ENCODE measurements around the gene CHRNB2.

DNA sequence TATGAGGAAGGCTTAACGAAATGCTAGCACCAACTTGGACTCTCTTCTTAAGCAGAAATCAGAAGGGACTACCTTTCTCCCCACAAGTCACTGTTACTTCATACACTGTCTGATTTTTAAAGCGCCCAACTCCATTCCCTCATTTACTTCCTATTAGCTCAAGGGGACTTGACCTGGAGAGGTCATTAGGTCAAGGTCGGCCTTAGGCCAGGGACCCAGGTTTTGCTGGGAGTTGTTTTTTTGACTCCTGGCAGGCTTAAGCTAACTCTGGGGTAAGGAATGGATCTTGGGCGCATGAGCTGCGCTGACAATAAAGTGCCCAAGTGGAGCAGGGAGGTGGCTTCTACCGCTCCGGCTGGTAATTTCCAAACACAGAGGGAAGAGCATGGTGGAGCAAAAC is 23.6 kb downstream of the CHRNB2 start:
- TF ChIP-seq EZH2 (IDR thresholded peaks at IDR 0.05), result no peak
- TF ChIP-seq, protein P1, sequence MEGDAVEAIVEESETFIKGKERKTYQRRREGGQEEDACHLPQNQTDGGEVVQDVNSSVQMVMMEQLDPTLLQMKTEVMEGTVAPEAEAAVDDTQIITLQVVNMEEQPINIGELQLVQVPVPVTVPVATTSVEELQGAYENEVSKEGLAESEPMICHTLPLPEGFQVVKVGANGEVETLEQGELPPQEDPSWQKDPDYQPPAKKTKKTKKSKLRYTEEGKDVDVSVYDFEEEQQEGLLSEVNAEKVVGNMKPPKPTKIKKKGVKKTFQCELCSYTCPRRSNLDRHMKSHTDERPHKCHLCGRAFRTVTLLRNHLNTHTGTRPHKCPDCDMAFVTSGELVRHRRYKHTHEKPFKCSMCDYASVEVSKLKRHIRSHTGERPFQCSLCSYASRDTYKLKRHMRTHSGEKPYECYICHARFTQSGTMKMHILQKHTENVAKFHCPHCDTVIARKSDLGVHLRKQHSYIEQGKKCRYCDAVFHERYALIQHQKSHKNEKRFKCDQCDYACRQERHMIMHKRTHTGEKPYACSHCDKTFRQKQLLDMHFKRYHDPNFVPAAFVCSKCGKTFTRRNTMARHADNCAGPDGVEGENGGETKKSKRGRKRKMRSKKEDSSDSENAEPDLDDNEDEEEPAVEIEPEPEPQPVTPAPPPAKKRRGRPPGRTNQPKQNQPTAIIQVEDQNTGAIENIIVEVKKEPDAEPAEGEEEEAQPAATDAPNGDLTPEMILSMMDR (IDR thresholded peaks at IDR 0.05), result no peak

Measured in neural progenitor cell (in vitro differentiated cells).